CD4-positive, alpha-beta T cell treated with Interleukin-4 for 4 hours (primary cell): ENCODE results near the gene BACE2.

Experiments used
- DNase-seq: peaks from one replicate; pipeline ENCODE4 v3.0.0-alpha.2; 2020

The BACE2 gene

DNA sequence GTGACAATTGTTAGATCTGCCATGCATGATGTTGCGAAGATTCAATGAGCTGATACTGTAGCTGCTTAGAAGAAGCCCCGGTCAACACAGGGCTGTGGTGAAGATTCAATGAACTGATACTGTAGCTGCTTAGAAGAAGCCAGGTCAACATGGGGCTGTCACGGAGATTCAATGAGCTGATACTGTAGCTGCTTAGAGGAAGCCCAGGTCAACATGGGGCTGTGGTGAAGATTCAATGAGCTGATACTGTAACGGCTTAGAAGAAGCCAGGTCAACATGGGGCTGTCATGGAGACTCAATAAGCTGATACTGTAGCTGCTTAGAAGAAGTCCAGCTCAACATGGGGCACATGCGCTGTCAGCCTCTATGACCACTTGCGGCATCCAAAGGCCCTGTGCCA is 18.8 kb upstream of the BACE2 start:
- no peak for DNase-seq

GRCh38 chr21:41152147-41152546 is 15.8 kb upstream of the BACE2 start:
- no peak for DNase-seq

GRCh38 chr21:41153443-41153842 is 14.5 kb upstream of the BACE2 start:
- no peak for DNase-seq

GRCh38 chr21:41156142-41156541 is 11.8 kb upstream of the BACE2 start:
- no peak for DNase-seq

GRCh38 chr21:41158026-41158425 is 9.9 kb upstream of the BACE2 start:
- no peak for DNase-seq

GRCh38 chr21:41160036-41160435 is 7.9 kb upstream of the BACE2 start:
- no peak for DNase-seq

GRCh38 chr21:41161428-41161827 is 6.5 kb upstream of the BACE2 start:
- DNase-seq: no peak

DNA sequence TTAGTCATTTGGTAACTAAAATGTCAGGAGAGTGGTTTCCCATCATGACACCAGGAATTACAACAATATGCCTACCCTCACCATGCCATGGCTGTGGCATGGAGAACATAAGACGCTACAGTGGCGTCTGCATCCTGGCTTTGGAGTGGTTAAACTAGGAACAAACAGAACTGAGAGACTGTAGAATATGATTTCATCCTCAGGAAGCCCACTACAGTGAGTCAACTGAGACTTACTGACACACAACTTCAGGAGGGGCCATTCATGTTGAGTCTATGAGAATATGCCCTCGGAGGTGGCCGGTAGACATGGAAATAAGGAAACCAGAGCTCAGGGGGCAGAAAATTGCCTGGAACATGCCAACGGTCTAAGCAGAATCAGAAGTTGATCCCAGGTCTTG is 5.9 kb upstream of the BACE2 start:
- DNase-seq: no peak

GRCh38 chr21:41163091-41163490 is 4.9 kb upstream of the BACE2 start:
- no peak for DNase-seq

GRCh38 chr21:41164052-41164451 is 3.9 kb upstream of the BACE2 start:
- no peak for DNase-seq

GRCh38 chr21:41164981-41165655 is 2.8 kb upstream of the BACE2 start:
- DNase-seq: no peak

DNA sequence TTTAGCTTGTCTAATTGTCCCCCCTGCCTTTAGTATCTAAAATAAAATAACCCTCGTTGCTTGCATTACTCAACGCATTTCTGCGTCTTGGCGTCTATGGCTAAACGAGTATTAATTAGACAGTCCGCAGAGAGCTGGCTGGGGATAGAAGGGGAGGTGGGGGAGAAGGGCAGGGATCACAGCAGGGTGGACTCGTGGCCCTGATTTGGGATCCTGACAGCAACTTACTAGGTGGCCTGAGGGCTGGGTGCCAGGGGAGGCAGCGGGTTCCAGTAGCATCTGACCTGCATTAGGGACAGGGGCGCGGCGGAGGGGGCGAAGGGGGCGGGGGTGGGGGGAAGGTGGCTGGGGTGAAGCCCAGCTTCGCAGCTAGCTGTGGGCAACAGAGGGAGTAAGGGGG is 1.1 kb upstream of the BACE2 start:
- no peak for DNase-seq

- DNase-seq: no peak
Measured at GRCh38 chr21:41168391-41169257, 664 bp downstream of the BACE2 start.

DNA sequence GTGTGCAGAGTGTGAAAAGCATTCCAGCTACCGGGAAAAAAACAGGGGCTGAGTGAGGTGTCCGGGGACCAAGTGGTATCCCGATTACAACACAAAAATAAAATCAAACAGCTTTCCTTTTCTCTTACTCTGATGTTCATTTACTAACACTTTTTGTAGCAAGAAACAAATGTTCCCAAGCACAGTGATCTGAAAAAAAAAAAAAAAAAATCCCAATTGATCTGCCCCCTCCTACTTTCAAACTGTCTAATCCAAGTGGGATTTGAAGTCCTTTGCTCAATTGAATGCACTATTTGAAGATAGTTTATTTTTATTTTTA is 1.3 kb downstream of the BACE2 start:
- no peak for DNase-seq

- no peak for DNase-seq
Measured at GRCh38 chr21:41169701-41170100, 1.7 kb downstream of the BACE2 start.

- DNase-seq: no peak
Measured at GRCh38 chr21:41170442-41170841, 2.5 kb downstream of the BACE2 start.

- no peak for DNase-seq
Measured at GRCh38 chr21:41170859-41171609, 3.1 kb downstream of the BACE2 start.

DNA sequence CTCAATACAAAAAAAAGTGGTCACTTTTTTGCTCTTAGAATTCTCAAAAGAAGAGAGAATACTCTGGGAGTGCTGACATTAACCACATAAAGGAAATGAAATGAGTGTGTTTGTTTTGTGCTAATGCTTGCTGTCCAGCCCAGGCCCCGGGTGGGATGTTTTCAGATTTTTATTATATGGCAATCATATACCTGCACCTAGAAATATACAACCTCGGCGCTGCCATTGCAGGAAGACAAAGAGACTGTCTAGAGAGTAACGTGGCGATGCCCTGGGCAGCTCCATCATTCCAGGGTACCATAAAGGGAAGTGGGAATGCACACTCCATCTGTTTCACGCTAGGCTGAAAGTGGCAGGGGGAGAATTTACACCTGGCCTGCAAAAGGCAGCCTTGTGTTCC is 7.1 kb downstream of the BACE2 start:
- no peak for DNase-seq

DNA sequence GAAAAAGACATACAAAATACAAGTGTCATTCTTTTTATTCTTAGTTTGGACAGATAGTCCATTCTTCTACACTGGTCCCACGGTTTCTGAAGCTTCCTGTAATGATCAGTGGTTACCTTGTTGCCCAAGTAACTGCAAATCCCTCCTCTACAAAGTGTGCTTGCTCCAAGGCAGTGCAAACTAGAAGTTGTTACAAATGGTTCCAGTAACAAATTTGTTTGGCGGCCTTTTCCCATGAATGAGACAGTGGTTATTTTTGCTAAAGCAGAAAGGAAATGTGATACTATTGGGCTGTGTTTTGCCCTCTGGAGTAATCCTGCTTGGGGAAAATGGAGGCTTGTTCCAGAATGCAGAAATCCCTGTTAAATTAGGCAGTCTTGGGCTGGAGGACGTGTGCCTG is 8.9 kb downstream of the BACE2 start:
- DNase-seq: no peak

DNA sequence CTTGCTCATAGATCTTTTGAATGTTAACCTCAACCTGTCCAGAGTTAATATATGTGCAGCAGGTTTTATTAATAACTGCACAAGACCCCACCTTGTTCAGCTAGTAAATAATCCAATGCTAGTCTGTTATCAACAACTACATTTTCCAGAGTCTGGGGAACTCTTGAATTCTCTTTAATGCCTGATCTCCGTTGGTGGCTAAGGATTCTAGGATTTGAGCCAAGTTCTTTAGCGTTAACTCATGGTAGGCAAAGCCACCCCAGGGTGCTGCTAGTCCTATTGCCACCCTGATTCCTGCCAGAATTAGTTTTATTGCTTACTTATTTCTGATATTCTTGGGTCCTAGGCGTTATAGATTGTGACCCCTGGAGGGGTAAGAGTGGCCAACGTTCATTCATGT is 12.8 kb downstream of the BACE2 start:
- no peak for DNase-seq

GRCh38 chr21:41182547-41182946 is 14.6 kb downstream of the BACE2 start:
- no peak for DNase-seq

GRCh38 chr21:41183575-41183974 is 15.6 kb downstream of the BACE2 start:
- no peak for DNase-seq

DNA sequence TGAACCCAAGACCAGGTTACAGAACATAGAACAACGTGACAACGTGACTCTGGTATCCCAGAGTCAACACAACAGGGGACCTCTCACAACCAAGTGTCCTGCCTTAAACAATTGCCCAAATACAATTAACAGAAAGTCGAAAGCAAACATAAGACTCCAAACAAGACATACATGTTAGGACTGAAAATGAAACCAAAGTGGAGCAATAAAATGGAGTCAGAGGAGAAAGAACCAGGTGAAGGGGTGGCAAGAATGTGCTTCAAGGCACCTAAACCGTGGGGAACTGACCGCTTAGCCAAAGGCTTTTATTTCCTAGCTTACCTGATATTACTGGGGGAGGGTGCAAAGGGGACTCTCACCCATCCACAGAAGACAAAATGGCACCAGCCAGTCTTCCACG is 17.8 kb downstream of the BACE2 start:
- no peak for DNase-seq
